ENCODE measurements around the gene NFIL3.
"Not testable (repeated sequence)": the region's sequence is repeated elsewhere in the genome, so short reads cannot be mapped to it uniquely, and the experiment has no call there.

The NFIL3 gene

GRCh38 chr9:91395106-91395552 is 28.5 kb downstream of the NFIL3 start:
- no peak for DNase-seq (ENCODE audit: low spot score)

DNA sequence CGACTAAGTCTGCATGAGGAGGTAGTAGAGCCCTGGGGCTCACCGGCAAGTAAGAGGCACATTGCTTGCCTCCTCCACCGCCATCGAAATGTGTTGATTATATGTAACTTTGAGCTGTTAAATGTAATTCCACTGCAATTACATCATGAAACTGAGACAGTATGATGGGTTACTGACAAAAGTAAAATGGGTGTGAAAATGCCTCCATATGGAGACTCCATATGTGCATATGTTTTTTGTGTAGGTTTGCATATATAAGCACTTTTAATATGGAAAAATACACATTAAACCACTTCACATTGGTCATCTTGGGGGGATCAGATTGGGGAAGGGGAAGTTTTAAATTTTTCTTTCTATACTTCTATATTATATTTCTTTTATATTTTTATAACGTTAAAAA is 29.8 kb downstream of the NFIL3 start:
- no peak for DNase-seq (ENCODE audit: low spot score)

DNA sequence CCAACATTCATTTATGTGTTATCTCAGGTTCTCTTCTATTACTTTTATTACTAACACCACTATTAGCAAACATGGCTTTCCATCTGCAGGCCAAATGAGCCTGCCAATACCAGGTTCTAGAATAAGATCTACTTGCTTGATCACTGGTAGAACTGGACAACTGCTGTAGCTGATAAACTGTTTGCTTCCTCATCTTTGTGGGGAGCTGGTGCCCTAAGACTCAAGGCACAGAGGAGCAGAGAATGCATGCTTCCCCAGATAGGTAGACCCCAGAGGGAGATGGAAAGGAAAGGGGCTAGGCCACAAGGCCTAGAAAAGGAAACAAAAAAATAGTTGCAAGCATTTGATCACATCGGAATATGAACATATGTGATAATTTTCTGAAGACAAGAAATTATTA is 31.2 kb downstream of the NFIL3 start:
- DNase-seq (ENCODE audit: low spot score) = no peak

- DNase-seq (ENCODE audit: low spot score) = no peak
These were observed 31.8 kb downstream of the NFIL3 start for GRCh38 chr9:91391818-91392217.

GRCh38 chr9:91391412-91391811 is 32.2 kb downstream of the NFIL3 start:
- DNase-seq (ENCODE audit: low spot score) = no peak

- not testable (repeated sequence) for DNase-seq (ENCODE audit: low spot score)
These were observed 33.9 kb downstream of the NFIL3 start for GRCh38 chr9:91389686-91390085.

DNA sequence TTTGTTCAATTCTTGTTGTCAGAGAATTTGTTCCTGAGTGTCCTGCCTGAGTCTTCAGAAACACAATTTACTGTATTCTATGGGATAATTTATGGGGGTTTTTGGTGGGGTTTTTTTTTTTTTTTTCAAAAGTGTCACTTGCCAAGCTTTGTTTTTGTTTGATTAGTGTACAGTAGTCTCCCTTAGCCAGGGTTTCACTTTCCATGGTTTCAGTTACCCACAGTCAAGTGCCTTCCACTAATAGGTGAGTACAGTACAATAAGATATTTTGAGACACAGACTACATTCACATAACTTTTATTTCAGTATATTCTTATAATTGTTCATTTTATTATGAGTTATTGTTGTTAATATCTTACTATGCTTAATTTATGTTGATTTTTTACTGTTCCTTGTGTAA is 36.9 kb downstream of the NFIL3 start:
- no peak for DNase-seq (ENCODE audit: low spot score)

DNA sequence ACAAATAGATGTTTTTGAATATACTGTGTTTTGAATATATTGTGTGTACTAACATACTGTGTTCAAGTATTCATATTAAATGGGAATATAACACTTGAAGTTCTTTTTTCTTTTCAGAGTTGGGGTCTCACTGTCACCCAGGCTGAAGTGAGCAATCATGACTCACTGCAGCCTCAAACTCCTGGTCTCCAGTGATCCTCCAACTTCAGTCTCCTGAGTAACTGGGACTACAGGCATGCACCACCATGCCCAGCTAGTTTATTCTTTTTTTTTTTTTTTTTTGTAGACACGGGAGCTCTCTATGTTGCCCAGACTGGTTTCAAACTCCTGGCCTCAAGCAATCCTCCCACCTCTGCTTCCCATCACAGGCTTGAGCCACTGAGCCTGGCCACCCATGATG is 38.7 kb downstream of the NFIL3 start:
- no peak for DNase-seq (ENCODE audit: low spot score)

GRCh38 chr9:91383577-91383976 is 40.1 kb downstream of the NFIL3 start:
- no peak for DNase-seq (ENCODE audit: low spot score)

DNA sequence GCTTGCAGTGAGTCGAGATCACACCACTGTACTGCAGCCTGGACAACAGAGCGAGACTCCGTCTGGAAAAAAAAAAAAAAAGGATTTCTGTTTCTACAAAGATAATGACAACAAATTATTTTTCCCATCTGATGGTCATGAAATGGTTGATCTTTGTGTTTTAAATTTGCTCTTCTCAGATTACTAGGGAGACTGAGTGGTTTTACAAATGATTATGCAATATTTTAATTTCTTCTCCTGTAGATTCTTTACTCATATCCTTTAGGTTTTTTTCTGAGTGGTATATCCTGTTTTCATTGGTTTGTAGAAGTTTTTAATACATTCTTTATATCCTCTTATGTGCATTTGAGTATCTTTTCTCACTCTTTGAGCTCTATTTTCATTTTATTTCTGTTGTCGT is 41.3 kb downstream of the NFIL3 start:
- DNase-seq (ENCODE audit: low spot score) = no peak

GRCh38 chr9:91379426-91379825 is 44.2 kb downstream of the NFIL3 start:
- no peak for DNase-seq (ENCODE audit: low spot score)

GRCh38 chr9:91378695-91379127 is 44.9 kb downstream of the NFIL3 start:
- no peak for DNase-seq (ENCODE audit: low spot score)

GRCh38 chr9:91378054-91378453 is 45.6 kb downstream of the NFIL3 start:
- not testable (repeated sequence) for DNase-seq (ENCODE audit: low spot score)

DNA sequence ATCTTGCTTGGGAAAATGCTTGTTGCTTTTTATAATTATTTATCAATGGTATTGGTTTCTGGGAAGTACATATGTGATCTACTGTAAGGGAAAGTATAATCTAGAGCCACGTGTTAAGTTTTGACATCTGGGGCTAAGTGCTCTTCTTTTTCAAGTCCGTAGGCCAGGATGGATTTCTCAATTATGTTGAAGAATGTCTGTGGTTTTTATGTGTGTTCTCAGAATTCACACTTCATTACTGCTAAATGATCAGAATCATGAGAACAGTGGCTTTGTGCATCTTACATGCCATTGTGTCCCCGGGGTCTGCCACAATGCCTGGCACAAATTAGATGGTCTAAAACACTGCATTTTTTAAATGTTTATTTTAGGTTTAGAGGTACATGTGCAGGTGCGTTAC is 47.4 kb downstream of the NFIL3 start:
- no peak for DNase-seq (ENCODE audit: low spot score)

DNA sequence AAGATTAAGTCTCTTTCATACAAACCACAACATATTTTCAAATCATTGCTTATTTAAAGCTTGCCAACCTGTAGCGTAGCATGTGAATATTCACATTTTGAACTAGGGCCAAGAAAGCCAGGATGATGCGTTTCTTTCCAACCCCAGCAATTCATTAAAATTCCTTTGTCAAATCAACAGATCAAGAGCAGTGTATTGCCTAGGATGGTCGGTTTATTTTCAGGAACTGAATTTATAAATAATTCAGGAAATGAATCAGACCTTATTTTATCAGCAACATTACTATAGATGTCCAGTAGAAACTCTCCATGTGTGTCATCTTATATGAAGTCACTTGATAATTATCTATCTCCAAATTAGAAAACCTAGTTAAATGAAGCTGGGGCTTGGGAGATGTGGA is 48.7 kb downstream of the NFIL3 start:
- DNase-seq (ENCODE audit: low spot score) = no peak

GRCh38 chr9:91371894-91372293 is 51.7 kb downstream of the NFIL3 start:
- no peak for DNase-seq (ENCODE audit: low spot score)

DNA sequence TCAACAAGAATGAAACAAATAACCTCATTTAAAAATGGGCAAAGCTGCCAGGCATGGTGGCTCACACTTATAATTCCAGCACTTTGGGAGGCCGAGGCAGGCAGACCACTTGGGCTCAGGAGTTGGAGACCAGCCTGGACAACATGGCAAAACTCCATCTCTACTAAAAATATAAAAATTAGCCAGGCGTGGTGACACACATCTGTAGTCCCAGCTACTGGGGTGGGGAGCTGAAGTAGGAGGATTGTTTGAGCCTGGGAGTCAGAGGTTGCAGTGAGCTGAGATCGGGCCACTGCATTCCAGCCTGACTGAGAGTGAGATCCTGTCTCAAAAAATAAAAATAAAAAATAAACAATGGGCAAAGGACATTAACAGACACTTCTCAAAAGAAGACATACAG is 53.6 kb downstream of the NFIL3 start:
- DNase-seq (ENCODE audit: low spot score) = not testable (repeated sequence)

DNA sequence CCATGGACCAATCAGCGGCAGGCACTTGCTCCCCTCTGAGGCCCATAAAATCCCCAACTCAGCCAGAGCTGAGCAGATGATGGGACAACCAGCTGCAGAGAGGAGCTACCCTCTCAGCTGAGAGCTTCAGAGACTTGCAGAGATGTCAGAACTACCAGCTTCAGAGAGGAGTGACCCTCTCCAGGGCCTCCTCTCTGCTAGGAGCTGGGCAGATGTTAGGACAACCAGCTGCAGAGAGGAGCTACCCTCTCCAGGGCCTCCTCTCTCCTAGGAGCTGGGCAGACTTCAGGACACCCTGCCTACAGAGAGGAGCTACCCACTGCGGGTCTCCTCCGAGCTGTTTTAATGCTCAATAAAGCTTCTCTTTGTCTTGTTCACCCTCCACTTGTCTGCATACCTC is 58.9 kb downstream of the NFIL3 start:
- DNase-seq (ENCODE audit: low spot score) = no peak

- DNase-seq (ENCODE audit: low spot score) = no peak
These were observed 59.6 kb downstream of the NFIL3 start for GRCh38 chr9:91364005-91364404.

DNA sequence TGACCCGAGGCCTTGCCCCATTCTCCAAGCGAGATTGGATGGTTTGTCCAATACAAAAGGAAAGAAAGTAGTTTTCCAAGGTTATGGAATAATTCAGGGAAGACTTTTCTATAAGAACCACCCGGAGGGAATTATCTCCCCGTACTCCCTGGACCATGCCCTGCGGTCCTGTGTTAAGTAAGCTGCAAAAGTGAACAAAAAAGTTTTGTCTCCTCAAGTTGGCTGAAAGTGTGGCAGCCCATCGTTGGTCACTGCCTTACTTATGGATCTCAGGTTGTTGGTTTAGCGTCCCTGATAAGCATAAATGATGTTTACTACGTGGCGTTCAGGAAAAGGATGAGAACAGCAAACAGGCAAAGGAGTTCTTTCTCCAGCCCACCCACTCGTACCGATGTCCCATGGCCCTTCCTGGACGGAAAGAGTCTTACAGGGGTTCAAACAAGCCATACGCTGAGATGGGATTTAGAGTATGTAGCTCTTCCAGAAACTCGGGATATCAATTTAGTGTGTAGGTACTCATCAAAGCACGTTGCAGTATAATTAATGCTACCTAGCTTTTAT is 61.5 kb downstream of the NFIL3 start:
- DNase-seq (ENCODE audit: low spot score) = no peak

GRCh38 chr9:91361291-91362050 is 62.2 kb downstream of the NFIL3 start, which contains the start of gene AUH:
Gene AUH (minus strand): TSS chr9:91361918. CDS start chr9:91361889, 29 bp downstream.
- DNase-seq (ENCODE audit: low spot score) = peak; percentile 77

DNA sequence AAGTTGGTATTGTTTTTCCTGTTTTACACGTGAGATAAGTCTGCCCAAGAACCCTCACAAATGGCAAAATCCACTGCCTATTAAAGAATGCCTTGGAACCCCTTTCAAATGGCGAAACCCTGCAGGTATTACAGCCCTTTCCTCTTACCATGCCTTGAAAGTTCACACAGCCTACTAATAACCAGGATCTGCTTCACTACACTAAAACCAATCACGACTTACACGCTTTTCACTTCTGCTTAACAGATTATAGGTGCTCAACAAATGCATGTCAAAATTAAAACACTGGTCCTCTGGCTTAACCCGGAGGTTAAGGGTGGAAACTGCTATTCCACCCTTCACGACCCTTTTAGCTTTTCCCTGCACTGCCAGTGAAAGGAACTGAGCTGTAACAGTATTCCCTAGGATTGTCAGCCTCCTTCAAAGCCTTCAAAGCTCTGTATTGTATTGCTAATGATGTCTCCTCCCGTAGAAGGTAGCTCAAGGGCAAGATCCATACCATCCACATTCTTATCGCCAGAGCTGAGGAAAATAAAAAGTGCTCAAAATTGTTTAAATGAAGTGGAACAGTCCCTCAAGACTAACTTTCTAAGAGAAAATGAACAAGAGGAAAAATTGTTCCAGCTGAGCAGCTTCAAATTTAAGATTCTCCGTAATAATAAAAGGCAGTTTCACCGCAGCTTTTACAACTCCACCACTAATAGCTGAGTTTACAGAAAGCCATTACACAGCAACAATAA is 62.9 kb downstream of the NFIL3 start:
- DNase-seq (ENCODE audit: low spot score) = no peak

Data from HuH-7.5 (cell line).